HG02973 (cell line): ENCODE results near the gene PIK3C2G.

Experiments used
- ATAC-seq: cut with Tn5 transposase; IDR thresholded peaks from one replicate; pipeline ENCODE4 v1.9.1; 2021; ENCODE audit warnings: moderate library complexity; ENCODE audit not compliant: unreplicated experiment

Gene PIK3C2G

DNA sequence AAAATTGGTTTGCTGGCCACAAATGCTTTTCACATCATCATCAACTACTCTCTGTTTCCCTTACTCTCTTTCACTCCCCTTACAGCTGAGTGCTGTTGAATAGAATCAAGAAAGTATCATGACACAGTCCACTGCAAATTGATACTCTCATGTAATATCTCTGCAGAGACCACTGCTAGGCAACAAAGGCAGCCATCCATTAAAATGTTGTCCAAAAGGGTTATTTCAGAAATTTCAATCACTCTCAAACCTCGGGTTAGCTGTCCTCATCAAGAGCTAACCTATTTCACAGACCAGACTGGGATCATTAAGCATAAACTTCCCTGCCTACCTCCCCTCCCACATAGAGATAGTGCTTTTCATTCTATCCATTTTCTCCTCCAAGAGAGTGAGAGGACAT, 289.8 kb downstream of the PIK3C2G start:
- no peak for ATAC-seq

DNA sequence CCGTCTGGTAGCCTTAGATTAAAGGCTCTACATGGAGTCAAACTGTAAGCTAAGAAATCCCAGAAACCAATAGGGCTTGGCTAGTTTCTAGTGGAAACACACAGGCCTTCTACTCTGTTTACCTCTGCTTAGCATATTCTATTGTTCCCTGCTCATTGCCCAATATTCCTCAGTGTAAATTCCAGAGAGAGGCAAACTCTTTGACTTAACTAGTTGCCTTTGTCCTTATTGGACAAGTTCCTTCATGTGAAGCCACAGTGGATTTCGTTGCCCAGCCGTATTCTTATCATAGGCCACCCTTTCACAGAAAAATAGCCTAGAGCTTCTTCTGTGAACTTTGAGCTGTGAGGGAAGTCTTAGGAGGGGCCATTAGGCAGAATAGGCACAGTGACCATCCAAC, 290.4 kb downstream of the PIK3C2G start:
- ATAC-seq: no peak

DNA sequence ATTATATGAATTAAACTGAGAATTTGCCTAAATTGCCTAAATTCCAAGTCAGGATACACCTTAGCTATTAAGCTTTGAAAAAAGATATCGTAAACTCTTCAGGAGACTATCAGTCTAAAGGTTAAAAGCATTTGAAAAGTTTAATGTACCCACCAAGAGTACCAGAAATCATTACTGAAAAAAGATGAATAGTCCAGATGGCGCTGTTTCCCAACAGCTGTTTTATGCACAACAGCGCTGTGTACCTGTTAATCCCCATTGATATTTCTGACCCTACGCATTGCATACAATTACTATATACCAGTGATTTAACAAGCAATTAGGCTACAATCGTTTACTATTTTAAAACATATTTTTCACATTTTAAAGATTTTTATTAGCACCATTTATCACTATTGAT, 291.5 kb downstream of the PIK3C2G start:
- ATAC-seq: no peak

DNA sequence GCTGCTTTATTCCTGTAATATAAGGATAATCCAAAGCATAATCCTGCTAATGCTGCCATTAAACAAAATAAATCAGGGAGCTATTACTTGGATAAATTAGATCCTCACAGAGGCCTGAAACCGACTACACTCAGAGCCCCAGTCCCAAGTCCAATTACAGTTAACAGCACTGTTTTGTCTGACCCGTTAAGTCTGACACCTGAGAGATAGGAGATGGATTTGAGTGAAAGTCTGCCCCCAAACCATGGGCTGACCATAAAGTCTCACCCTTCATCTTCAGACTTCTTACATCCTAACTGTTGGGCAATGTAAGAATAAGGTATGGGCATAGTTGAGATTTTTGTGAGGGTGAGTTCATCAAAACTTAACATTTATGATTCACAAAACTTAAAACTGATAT, 294.8 kb downstream of the PIK3C2G start:
- no peak for ATAC-seq

DNA sequence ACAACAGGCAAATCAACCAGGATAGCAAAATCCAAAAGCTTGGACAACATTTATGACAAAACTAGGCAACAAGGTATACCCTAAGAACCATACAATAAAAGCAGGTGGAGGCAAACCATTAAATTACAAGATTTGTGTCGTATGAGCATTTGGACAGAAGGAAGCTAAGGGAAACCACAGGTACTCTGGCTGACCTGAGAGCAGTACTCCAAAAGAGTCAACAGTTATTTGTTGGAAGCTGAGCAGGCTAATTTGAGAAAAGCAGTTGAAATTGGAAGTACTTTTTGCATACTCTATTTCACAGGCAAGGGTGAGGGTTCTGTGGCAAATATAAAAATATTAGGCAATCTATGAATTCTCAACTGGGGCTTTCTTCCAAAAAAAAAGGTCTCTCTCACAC, 297.9 kb downstream of the PIK3C2G start:
- ATAC-seq: no peak

DNA sequence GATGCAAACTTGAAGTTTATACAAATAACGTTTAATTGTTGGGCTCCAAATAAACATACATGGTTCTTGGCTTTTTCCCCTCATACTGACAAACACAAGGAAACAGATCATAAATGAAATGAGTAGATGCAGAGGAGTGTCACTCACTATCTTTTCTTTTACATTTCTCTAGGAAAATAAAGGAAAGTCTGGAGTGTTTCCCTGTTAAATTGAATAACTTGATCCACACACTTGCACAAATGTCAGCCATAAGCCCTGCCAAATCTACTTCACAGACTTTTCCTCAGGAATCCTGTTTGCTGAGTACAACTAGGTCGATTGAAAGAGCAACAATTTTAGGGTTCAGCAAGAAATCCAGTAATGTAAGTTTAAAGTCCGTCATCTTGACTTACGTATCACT, 301.2 kb downstream of the PIK3C2G start:
- no peak for ATAC-seq

DNA sequence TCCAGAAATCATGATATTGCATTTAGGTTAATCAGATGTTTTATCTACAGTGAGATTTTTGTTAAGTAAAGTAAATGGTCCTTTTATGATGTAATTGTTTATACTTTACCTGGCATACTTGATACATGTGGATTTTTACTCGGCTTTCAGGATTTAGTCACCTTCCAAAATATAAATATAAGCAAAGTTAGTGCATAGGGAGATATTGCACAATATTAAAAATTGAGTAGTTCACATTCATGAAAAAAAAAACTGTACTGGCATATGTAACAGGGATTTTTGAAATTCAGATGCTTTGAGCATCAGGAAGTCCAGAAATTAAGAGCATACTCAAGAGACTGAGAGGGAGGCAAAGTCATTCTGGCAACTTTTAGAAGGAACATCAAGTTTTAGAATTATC, 303.0 kb downstream of the PIK3C2G start:
- no peak for ATAC-seq

DNA sequence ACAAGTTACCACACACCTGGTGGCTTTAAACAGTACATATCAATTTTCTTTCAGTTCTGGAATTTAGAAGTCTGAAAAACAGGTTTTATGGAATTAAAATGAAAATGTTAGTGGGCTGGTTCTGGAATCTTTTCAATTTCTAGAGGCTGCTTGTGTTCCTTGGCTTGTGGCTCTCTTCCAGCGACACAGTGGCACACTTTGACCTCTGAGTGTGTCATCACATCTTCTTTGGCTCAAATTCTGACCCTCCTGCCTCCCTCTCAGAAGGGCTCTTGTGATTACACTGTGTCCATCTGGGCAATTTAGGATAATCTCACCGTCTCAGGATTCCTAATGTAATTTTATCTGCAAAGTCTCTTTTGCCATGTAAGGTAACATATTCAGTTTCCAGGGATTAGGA, 306.5 kb downstream of the PIK3C2G start:
- no peak for ATAC-seq

DNA sequence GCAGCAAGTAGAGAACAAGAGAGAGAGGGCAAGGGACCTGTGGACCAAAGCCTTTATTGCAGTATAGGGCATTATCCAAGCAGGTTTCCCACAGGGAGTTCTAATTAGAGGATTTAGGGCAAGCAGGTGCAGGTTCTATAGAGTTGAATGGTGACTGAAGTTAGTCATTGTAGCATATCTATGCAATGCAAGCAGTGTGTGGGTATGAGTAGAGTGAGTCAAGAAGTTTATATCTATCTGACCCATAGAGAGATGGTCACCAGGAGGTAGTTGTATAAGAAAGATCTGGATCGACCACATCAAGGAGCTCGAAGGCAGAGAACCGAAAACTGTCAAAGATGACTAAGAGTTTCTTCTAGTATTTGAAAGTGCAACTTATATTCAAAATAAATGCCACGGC, 309.2 kb downstream of the PIK3C2G start:
- no peak for ATAC-seq

DNA sequence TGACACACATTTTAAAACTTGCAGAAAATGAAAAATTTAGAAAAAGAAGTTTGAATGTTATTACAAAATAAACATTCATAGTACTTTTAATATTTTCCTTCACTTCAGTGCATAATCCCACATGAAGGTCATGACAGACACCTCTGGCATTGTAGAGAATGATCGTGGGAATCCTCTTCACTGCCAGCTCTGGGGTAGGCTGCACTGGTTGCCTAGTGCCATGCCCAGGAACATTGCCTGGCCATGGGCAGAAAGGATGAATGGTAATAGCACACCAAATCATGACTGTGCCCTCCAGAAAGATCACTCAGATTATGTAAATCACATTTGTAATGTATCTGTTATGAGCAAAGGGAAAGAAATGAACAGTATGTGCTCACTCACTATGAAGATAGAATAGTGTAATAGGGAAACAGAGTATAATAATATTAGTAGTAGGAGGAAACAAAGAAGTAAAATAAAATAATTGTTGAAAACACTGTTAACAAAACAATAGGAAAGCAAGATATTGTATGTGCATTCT, 314.8 kb downstream of the PIK3C2G start:
- no peak for ATAC-seq

DNA sequence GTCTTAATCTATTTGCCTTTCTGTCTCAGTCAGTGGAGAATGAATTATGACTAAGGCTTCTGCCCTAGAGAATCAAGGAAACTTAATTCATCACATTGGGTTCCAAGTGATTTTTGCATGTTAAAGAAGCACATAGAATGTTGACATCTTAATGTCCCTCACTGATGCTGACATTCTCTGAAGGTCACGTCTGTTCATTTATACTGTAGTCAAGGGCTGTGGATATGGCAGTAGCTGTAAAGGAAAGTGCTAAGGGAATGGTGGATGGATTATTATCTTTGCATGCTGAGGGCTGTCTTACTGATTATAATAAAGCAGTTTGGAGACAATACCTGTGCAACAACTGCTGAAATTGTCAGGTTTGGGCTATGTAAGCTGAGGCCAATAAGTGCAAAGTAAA, 315.3 kb downstream of the PIK3C2G start:
- ATAC-seq: no peak

DNA sequence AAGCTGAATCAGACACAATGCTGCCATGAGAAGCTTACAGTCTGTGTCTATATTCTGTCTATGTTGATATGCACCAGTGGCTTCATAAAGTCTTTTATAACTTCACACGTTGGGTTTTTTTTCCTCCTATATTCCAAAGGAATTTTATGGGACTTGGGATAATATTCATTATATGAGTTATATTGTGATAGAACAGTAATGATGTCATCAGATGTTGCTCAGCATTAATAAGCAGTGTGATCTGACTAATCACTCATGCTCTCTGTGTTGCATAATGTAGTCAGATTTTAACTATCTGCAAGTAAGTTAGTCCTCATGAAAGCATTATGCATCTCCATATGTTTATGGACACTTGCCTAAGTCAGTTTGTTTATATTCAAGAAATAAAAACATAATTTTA, 316.9 kb downstream of the PIK3C2G start:
- no peak for ATAC-seq

DNA sequence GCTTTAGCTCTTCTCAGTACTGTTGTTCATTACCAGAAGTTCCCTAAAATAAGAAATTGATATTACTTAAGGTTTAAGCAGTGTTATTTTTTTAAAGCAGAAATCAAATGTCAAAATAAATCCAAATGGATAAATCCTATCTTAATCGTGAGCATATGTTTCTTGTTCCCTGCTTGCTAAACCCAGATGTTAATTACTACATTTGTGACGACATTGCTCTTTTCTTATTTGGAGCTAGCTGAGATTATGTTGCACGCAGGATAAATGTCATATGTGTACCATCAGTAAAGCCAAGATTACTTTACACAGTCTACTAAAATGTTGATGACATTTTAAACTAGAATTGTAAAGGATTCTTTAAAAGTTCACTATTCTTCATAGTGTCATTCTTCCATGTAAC, 319.0 kb downstream of the PIK3C2G start:
- ATAC-seq: no peak

DNA sequence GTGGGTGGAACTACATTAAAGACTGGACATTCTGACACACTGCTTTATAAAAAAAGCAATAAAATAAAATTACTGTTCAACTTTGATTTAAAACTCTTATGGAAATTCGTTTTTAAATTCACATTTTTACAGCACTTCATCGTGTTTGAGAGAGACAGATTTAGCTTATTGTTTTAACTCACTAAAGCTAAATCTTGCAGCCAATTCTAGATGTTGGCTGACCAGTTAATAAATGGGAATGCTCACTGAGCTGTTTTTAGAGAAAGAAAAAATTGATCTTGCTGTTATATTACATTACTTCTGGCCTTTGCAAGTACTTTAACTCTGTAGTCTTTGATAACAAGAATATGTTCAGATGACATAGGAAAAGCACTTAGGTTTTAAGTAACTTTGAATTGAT, 319.4 kb downstream of the PIK3C2G start:
- no peak for ATAC-seq

DNA sequence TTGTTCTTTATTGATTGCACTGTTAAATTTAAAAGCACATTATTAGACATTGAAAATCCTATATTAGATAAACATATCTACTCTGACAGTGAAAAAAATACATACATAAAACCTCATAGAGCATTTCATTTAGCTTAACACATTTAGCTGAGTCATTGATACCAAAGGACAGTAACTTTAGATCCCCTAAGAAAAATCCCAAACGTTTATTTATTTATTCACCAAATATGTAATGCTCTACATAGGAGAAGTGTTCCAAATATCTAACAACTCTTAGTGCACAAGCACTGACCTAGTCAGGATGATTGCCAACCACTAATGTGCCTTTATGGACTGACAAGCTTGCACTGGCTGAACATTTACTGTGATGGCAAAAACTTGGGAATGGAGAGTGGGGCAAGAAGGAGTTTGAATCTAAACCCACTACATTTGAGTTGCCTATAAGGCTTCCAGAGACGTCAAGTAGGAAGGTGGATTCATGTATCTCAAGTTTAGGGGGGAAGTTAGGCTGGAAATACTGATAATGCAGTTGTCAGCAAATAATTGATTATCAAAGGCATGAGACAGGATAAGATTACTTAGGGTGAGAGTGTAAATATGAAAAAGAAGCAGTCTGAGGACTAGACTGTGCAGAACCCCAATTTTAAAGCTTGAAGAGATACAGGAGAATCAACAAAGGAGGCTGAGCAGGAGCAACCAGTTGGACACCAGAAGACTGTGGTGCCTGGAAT, 320.1 kb downstream of the PIK3C2G start:
- ATAC-seq: no peak

DNA sequence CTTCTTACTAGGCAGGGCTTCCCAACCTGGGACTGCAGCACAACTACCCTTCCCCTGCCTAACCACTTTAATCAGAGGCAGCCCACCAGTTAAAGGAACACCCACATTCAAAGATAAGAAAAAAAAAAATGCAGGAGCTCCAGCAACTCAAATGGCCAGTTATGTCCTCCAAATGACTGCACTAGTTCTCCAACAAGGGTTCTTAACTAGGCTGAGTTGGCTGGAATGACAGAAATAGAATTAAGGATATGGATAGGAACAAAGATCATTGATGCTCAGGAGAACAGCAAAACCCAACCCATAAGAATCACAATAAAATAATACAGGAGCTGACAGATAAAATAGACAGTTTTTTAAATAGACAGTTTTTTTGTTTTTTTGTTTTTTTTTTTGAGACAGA, 322.3 kb downstream of the PIK3C2G start:
- ATAC-seq: no peak

DNA sequence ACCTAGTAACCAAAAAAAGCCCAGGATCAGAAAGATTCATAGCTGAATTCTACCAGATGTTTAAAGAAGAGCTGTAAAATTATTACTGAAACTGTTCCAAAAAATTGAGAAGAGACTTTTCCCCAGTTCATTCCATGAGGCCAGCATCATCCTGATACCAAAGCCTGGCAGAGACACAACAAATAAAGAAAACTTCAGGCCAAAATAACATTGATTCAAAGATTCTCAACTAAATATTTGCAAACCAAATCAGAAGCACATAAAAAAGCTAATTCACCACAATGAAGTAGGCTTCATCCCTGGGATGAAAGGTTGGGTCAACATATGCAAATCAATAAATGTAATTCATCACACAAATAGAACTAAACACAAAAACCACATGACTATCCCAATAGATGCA, 325.3 kb downstream of the PIK3C2G start:
- no peak for ATAC-seq

DNA sequence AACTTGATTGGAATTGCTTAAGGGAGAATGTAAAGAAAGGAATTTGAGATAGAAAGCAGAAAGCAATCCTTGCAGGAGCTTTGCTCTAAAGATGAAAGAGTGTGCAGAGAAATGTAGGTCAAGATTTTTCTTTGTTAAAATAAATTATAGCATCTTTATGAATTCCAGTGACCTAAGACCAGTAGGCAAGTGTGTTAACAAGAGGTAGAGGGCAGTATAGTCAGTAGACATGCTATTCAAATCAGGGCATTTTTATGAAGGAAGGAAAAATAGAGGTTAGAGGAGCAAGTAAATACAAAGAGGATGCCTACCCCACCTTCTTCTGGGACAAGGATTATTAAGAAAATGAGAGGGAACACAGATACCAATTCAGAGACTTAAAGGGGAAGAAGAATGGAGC, 328.0 kb downstream of the PIK3C2G start:
- ATAC-seq: no peak

DNA sequence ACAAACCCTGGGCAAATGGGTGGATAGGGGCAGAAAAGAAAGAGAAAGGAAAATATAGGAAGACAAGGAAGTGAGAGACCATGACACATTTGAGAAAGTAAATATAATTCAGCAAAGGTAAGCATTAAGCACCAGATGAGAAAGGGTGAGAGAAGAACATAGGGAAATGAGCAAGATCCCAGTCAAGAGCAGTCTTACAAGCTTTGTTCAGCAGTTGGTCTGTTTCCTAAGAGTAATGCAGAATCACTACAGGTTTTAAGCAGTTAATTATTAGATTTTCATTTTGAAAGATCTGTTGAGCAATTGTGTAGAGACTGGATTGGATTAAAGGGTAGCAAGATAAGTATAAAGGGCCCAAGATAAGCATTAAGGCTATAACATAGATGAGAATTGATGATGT, 330.2 kb downstream of the PIK3C2G start:
- ATAC-seq: no peak

DNA sequence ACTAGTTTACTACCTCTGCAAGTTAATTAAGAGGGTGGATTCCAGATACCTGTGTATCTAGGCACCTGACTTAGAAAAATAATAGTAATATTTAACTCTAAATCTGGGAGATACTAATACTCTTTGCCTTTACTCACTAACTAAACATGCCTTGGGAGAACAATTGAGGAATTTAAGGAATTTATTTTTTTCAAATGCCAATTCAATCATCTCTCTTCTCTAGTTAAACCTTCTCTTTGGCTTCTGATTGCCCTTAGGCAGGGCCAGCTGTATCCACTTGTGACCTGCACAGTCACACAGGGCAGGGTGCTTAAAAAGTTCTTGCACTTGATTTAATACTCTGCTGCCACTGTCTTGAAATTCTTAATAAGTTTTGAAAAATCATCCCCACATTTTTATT, 334.1 kb downstream of the PIK3C2G start:
- no peak for ATAC-seq

DNA sequence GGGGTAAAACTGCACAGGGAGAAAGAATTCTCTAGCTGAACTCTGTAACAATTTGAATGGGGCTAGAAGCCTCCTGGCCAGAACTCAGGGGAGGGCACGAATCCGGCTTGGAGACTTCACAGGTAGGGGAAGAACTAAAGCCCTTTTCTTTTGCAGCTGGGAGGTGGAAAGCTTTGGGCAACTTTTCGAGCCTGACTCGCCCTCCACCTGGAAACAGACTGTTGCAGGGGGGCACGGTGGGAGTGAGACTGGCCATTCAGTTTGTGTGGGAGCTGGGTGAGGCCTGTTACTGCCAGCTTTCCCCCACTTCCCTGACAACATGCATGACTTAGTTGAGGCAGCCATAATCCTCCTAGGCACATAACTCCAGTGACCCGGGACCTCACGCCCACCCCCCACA, 340.6 kb downstream of the PIK3C2G start:
- no peak for ATAC-seq

DNA sequence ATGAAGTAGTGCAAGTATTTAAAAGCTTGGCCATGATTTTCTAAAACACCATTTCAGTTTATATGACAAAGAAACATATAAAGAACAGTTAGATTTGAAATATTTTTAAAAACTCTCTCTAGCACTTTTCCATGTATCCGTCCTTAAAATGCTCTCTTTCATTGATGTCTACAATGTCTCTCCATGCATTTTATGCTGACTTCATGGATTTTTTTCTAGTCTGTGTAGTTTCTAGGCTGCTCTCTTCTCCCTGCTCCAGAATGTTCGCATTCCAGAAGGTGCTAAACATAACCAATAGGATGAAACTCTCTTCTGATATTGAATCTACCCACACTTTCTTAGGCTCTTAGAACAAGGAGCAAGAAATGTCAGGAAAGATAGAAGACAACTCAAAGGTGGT, 351.7 kb downstream of the PIK3C2G start:
- no peak for ATAC-seq

DNA sequence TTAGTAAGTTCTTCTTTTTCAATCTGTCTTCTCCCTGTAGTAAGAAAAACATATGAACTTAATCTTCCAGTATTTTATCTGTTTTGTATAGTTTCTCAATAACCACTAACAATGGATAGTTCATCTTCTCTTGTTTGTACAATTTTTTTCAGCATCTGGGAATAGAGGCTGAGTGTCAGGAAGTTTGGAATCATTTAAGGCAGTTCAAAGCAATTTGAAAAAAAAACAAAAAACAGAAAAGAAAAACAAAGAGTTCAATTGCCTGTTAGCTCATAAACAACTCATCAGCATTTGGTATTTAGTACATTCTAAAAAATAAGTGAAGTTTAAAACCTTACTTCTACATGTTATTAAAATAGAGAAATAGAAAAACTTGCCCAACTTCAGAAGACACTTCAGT, 359.7 kb downstream of the PIK3C2G start:
- ATAC-seq: no peak
